K562 (cell line): Measurements from ENCODE around the gene CRLF3. TPM values are rescaled to one million over a fixed set of nuclear protein-coding genes. Genes with fewer than 3 reads are reported as not detected.

ENCODE experiments used
- ARID4B ChIP-seq: sonication (generic); formaldehyde crosslinking; IDR thresholded peaks from 2 replicates; pipeline ENCODE4 v1.8.0; 2022; ENCODE audit warnings: mild to moderate bottlenecking, missing genetic modification reagents
- CXXC5 ChIP-seq: fragments of 250-450 bp; sonication (Bioruptor Pico); IDR thresholded peaks from 2 replicates; pipeline ENCODE4 v1.8.0; 2022; ENCODE audit warnings: inconsistent platforms, mild to moderate bottlenecking, moderate library complexity
- FOSL1 ChIP-seq: fragments of 200-800 bp; sonication (Bioruptor generic); conservative IDR thresholded peaks from 2 replicates; pipeline ENCODE4 v1.6.1; 2016; ENCODE audit warnings: missing genetic modification characterization, missing compliant biosample characterization
- HDAC2 ChIP-seq: fragments of 450-650 bp; IDR thresholded peaks from 2 replicates; pipeline ENCODE4 v1.6.1; 2016; ENCODE audit warnings: mild to moderate bottlenecking
- MAFF ChIP-seq: IDR thresholded peaks from 2 replicates; pipeline ENCODE4 v1.6.1; 2012; ENCODE audit warnings: low read length, improper control_type of control experiment
- MEIS2 ChIP-seq: fragments of 450-650 bp; IDR thresholded peaks from 2 replicates; pipeline ENCODE4 v1.6.1; 2014; ENCODE audit warnings: mild to moderate bottlenecking; ENCODE audit not compliant: partially characterized antibody
- NBN ChIP-seq: fragments of 450-650 bp; IDR thresholded peaks from 2 replicates; pipeline ENCODE4 v1.6.1; 2016; ENCODE audit warnings: low read depth, mild to moderate bottlenecking
- NFATC3 ChIP-seq: fragments of 450-650 bp; IDR thresholded peaks from 2 replicates; pipeline ENCODE4 v1.6.1; 2017; ENCODE audit warnings: mild to moderate bottlenecking
- NFE2L1 ChIP-seq: fragments of 450-650 bp; IDR thresholded peaks from 2 replicates; pipeline ENCODE4 v1.6.1; 2016; ENCODE audit warnings: missing genetic modification characterization, low read depth, mild to moderate bottlenecking, missing compliant biosample characterization, moderate library complexity, borderline replicate concordance
- PATZ1 ChIP-seq: fragments of 250-450 bp; sonication (Bioruptor Pico); IDR thresholded peaks from 2 replicates; pipeline ENCODE4 v1.5.0; 2020; ENCODE audit warnings: mild to moderate bottlenecking, borderline replicate concordance
- PCBP1 ChIP-seq: fragments of 200-400 bp; formaldehyde crosslinking; IDR thresholded peaks from 2 replicates; pipeline ENCODE4 v1.6.1; 2018; ENCODE audit warnings: mild to moderate bottlenecking, low read depth, low read length; ENCODE audit not compliant: poor library complexity, severe bottlenecking
- PHF20 ChIP-seq: fragments of 450-650 bp; IDR thresholded peaks from 2 replicates; pipeline ENCODE4 v1.6.1; 2018; ENCODE audit not compliant: partially characterized antibody
- POLR2G ChIP-seq: fragments of 200-400 bp; formaldehyde crosslinking; IDR thresholded peaks from 2 replicates; pipeline ENCODE4 v1.6.1; 2017; ENCODE audit warnings: low read depth, mild to moderate bottlenecking, antibody characterized with exemption, low read length, moderate library complexity
- VEZF1 ChIP-seq: fragments of 200-800 bp; sonication (Bioruptor generic); IDR thresholded peaks from 2 replicates; pipeline ENCODE4 v1.6.1; 2017; ENCODE audit warnings: missing genetic modification characterization, missing compliant biosample characterization
- polyA plus RNA-seq, 8 experiments: library from polyadenylated mRNA; depleted of rRNA in 4 of 8; stranded (reverse) in 5 of 8; unstranded in 3 of 8; fragments of >200 nt; fragmentation: Nextera tagmentation in 2 of 8; fragmentation: Illumina TruSeq in 1 of 8; extraction: Ambion mirVana in 2 of 8; extraction: Trizol in 1 of 8; gene quantifications; 2 replicates each; pipeline versions ENCODE4 v1.2.1 to v1.2.3, GENCODE V29; 2011 to 2014; ENCODE audit warnings: inconsistent platforms in 1 of 8, missing spikeins in 1 of 8
- total RNA-seq, 7 experiments: library from RNA; depleted of rRNA in 6 of 7; stranded (reverse); fragments of >200 nt in 6 of 7; fragmentation: Illumina TruSeq in 2 of 7; extraction: Trizol in 2 of 7; gene quantifications; 2 replicates each; pipeline versions ENCODE4 v1.2.1 to v1.2.3, GENCODE V29; 2011 to 2021; ENCODE audit warnings: low replicate concordance in 1 of 7

CRLF3 gene
- total and polyA plus RNA-seq, 9 of the 15 experiments (the other 6 are each of a cell fraction or from before 2014, with no cell fraction given) = 13.2 to 55.9 (median 29.8) TPM

GRCh38 chr17:30831663-30832437 is 7.4 kb upstream of the CRLF3 start, which contains the start of gene ATAD5 (continued):
- TF ChIP-seq PCBP1 = no peak
- TF ChIP-seq PHF20 = peak; percentile 72
- TF ChIP-seq PATZ1 (CRISPR knock-in tag) = no peak
- TF ChIP-seq POLR2G = peak; percentile 91
- no peak for TF ChIP-seq MAFF
- peak; percentile 91 for TF ChIP-seq CXXC5 (CRISPR knock-in tag)
- peak; percentile 80; the same call in 1 of the 2 replicates for TF ChIP-seq ARID4B (CRISPR knock-in tag)
- no peak for TF ChIP-seq NFATC3
- TF ChIP-seq FOSL1 (tag) = no peak
- no peak for TF ChIP-seq NFE2L1
- TF ChIP-seq NBN = 0 out of 2 replicates have a peak, but pooled peaks have one; percentile 38
- TF ChIP-seq MEIS2 = peak; percentile 28
- peak; percentile 29; the same call in 1 of the 2 replicates for TF ChIP-seq HDAC2
- TF ChIP-seq VEZF1 = no peak
